NCI-H510A treated with DMSO at 0.1 percent for 48 hours (cell line): ENCODE data around the gene BLOC1S4.

Source experiments
- DNase-seq: peaks from one replicate; lab custom pipeline; 2025; lab: John Stamatoyannopoulos, UW

BLOC1S4 gene

DNA sequence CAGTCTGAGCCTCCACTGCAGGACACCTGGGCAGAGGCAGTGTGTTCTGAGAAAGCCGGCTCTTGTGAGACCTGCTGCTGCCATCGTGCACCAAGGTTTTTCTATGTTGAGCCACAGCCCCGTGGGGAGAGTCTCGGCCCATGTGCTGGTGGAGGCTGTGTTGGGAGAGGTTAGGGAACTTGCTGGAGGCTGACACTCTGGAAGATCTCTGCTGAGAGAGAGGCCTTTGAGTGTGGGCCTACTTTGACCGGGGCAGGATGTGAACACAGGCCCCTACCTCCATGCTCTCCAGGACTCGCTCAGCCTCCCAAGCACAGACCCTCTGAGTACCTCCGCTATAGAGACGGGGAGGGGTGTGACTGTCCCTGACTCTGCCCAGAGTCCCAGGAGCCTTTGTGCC, 23.6 kb upstream of the BLOC1S4 start:
- DNase-seq, result no peak

DNA sequence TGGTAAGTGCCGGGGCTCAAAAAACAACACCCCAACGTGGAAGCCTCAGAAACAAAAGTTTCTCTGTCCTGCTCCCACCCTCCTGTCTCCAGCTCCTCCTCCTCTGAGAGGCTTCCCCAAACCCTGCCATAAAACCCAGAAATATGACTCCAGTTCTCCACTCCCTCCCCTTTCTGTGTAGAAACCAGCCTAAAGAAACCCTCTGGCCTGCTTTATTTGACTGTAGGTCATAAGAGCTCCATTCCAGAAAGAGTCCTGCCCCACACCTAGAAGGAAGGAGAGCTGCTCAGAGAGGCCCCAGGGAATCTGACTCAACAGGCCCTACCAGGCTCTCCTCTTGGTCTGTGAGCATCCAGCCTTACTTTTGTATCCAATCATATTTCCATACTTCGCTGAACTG, 23.2 kb upstream of the BLOC1S4 start:
- DNase-seq, result no peak

DNA sequence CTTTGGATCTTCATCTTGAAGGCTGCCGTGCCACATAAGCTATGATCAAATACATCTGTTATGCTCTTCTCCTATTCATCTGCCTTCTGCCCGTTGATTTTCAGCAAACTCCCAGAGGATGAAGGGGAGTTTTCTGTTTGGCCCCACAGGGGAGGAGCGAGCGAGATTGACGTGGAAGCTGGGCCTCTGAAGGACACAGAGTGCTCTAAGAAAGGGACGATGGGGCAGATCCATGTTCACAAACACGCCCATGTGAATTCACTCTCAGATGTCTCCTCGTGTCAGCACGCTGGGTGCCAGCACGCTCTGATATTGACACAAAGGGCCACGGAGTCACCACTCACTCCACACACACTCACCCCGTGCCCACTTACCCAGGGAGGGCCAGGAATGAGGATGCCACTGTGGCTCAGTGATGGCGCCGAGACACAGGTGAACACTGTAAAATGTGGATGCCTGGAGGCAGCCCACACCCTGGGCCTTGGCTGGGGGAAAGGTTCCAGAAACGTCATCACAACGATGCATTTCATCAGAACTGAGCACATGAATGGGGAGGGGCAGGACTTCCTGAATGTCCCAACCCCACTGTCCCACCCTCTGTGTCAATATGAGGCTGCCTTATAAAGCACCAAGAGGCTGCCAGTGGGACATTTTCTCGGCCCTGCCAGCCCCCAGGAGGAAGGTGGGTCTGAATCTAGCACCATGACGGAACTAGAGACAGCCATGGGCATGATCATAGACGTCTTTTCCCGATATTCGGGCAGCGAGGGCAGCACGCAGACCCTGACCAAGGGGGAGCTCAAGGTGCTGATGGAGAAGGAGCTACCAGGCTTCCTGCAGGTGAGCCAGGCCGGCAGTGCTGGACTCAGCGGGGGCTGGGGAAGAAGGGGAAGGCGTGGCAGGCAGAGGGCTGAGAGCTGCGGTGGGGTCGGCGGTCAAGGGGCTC, 22.5 kb upstream of the BLOC1S4 start, which contains the start of gene S100P:
S100P (plus strand) TSS at position 648 of the 946 bp plus-strand sequence; CDS start at position 703, 55 bp downstream.
- no peak for DNase-seq

DNA sequence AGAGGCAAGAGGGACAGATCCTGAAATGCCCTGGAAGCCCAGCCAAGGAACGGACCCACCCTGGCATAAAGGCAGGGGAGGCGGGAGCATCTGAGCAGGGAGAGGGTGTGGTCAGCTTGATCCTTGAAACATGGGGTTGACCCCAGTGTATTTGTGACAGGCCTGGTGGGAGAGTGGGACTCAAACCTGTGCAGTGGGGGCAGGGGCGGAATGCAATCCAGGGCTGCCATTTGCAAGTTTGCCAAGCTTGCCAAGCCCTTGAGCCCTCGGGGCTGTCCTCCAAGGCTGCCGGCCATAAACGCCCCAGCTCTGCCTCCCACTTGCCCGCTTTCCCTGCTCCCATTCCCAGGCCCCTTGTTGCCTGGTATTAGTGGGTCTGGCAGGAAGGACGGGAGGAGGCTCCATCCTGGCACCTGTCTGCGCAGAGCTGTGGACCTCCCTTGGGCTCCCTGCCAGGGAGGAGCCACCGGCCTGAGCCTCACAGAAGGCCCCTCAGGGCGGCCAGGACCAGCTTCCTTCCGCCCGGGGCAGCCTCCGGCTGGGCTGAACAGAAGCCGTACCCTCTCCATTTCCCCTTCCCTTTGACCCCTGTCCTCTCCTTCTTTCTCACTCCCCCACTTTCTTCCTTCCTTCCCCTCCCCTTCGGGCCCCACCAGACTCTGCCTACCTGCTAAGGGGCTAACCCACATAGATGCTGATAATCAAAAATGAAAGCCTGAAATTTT, 21.6 kb upstream of the BLOC1S4 start:
- no peak for DNase-seq

DNA sequence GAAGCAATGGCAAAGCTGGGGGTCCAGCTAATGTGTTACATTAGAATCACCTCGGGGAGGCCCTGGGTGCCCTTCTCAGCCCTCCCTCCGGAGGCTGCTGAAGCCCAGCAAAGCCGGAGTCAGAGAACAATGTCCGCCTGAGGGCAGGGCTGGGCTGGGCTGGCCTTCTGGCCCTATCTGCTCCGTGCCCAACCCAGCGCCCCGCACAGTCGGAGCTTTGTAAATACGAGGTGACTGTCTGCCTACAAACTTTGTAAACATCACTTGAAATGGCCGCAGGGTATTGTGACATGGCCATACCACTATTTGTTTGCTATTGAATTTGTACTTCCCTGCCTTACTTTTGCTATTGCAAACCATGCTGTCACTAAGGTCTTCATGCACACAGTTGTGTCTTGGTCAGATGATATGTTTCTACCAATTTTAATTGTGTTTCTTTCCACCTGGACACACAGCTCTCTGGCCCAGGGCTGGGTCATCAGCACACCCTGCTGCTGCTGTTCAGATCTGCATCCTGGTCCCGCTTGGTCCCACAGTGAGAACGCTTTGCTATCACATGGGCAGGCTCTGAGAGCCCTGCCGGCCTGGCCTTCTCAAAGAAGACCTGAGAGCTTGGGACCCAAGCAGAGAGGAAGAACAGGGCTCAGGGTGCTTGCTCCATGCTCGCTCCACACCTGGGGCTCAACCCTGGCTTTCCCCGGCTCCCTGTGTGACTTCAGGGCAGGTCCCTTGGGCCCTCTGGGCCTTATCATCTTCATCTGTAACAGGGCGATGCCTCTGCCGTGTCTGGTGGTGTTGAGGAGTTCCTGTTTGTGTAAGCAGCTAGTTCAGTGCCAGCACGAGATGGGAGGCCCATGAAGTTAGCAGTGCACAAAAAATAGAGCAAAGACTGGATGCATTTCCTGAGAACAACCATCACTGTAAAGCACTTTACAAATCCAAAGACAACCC, 20.0 kb upstream of the BLOC1S4 start:
- no peak for DNase-seq

GRCh38 chr4:6696611-6697010, 19.4 kb upstream of the BLOC1S4 start:
- no peak for DNase-seq

- no peak for DNase-seq
These were observed 18.8 kb upstream of the BLOC1S4 start for GRCh38 chr4:6697131-6697530.

- DNase-seq, result no peak
These were observed 16.6 kb upstream of the BLOC1S4 start for GRCh38 chr4:6699388-6699787.

GRCh38 chr4:6699903-6700302, 16.1 kb upstream of the BLOC1S4 start:
- no peak for DNase-seq

- DNase-seq, result no peak
These were observed 14.6 kb upstream of the BLOC1S4 start for GRCh38 chr4:6701371-6701770.

GRCh38 chr4:6702761-6703160, 13.2 kb upstream of the BLOC1S4 start:
- no peak for DNase-seq

DNA sequence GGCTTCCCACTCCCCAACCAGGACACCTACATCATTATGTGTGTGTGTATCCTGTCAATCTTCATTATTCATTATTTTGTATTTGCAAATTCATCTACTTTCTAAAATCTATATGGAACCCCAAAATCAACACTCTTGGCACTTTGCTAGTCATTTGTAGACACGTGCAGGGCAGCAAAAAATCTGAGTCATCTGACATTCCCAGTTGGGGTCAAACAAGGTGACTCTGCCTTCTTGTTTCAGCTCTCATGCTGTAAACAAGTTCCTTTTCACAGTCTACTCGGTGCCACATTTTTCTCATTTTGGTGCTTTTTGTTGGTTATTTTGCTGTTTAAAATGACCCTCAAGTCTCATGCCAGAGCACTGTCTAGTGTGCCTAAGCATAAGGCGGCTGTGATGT, 12.2 kb upstream of the BLOC1S4 start:
- DNase-seq, result no peak

DNA sequence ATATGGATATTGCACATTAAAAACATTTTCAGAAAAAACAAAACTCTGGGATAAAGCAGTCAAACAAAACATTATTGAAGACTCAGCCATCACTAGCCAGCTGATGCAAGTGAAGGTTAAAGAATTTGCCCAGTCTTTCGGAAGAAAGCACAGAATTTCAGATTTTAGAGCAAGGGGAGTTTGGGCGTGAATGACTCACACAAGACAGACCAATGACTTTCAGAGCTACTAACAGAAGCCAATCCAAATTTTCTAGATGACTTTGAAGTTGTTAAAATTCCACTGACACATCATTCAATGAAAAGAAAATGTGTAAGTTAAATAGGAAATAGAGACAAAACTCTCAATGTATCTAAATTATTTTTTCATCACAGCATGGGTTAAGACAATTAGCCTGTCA, 10.3 kb upstream of the BLOC1S4 start:
- no peak for DNase-seq

- DNase-seq, result no peak
These were observed 9.8 kb upstream of the BLOC1S4 start for GRCh38 chr4:6706173-6706572.

GRCh38 chr4:6709230-6710114, 6.5 kb upstream of the BLOC1S4 start, which contains the start of gene MRFAP1L1:
MRFAP1L1 (minus strand) TSS chr4:6709865; CDS start chr4:6709629, 236 bp downstream.
- peak; percentile 93 for DNase-seq

DNA sequence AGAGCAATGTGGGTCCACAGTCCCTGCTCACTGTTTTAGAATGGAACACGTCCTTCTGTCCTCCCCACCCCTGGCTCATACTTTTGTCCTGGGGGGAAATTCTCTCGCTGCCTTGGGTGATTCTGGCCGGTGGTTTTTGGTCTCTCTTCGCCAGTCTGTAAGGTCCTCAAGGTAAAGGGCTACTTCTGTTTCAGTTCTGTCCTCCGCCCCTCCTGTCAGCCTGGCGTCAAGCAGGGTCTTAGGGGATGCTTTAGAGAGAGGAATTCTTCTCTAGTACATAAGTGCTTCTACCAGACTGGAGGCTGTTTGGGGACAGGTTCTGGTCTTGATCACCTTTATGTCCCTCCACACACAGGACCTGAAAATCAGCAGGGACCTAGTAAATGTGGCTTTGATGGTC, 5.7 kb upstream of the BLOC1S4 start:
- DNase-seq, result no peak

DNA sequence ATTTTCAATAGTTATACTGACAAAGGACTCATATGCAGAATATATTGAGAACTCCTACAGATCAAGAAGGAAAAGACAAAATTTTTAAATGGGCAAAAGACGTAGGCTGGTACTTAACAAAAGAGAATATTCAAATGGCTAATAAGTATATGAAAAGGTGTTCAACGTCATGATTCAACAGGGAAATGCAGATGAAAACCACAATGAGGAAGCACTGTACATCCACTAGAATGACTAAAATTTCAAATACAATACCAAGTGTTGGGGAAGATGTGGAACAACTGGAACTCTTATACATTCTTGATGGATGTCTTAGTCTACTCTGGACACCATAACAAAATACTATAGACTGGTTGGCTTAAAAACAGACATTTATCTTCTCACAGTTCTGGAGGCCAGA, 5.0 kb upstream of the BLOC1S4 start:
- no peak for DNase-seq

DNA sequence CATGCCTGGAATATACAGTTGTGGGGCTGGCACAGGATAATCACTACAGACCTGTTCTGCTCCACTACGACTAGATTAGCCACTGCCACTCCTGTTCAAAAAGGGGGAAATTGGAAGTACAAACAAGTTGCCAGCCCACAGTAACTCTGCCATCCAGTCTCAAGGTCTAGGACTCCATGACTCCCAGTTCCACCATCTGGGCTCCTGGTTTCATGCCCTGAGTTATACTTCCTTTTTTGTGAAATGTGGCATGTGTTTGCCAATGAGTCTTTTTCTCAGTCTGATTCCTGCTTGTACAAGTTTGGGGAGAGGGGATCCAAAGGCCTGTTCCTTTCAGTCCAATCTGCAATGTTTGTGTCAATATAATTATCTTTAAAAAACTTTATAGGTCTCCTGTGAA, 1.0 kb upstream of the BLOC1S4 start:
- no peak for DNase-seq

DNA sequence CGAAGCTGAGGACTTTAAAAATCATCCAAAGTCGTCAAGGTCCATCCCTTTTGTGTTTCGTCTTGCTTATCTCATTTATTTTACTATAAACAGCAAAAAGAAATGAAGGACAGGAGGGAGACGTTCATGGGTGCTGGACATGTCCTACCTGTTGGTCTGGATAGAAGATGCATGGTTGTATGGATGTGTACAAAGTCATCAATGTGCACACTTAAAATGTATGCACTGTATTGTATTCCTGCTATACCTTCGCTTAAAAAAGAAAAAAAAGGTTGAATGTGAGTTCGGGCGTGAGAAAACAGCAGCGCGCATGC, 313 bp upstream of the BLOC1S4 start:
- no peak for DNase-seq

DNA sequence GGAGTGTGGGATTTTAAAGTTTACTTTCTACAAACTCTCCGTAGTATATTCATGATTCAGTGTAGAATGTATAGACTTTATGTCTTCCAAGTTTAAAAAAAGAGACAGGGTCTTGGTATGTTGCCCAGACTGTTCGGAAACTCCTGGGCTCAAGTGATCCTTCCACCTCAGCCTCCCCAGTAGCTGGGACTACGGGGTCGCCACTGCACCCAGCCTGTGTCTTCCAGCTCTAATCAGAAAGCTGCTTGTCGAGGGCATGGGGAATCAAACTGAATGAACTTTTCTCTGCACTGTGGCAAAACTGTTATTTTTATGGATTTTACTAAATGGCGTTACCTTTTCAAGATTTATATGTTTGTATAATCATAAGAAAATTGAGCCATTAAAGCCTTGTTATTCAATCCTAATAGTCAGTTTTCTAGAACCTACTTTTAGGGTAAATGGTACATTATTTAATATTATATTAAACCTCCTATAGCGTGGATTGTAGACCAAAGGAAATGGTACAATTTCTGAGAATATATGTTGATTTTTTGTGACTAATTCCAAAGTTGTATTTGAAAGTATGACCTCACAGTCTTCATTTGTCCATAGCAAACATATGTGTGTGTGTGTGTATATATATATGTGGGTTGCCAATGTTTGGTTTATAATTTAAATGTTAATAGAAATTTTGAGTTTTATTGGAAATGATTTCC, 1.1 kb downstream of the BLOC1S4 start:
- no peak for DNase-seq
